Measurements from ENCODE around the gene MAGI1. TPM values are rescaled to one million over a fixed set of nuclear protein-coding genes. Genes with fewer than 3 reads are reported as not detected.

Gene MAGI1
- total and polyA plus RNA-seq, 2 donors (not counting 1 experiment from before 2014, with no cell fraction given) = 0.10 to 0.22 TPM

DNA sequence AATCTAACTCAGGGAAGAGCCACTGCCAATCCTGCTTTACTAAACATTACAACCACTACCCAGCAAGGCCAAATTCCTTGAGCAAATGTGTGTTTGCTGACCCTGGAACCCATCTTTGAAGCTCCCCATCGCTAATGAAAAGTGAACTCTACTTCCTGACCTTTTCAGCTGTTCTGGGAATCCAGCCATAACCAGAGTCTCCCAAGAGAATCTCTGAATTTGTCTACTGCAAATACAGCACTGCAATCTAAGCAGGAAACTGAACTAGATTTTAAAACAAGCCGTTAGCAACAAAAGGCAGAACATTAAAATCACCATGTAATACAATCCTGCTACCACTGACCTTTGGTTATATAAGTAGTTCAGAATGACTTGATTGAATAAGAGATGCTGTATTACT, 309.2 kb downstream of the MAGI1 start:
- CTCF ChIA-PET = no interaction called here
- no peak overlapping the region for H3K27ac Mint-ChIP-seq
- no peak for TF ChIP-seq EZH2 (IDR thresholded peaks at IDR 0.05; ENCODE audit: borderline replicate concordance, insufficient read depth, low read depth, low read length, poor library complexity, severe bottlenecking)
- TF ChIP-seq, protein P1, sequence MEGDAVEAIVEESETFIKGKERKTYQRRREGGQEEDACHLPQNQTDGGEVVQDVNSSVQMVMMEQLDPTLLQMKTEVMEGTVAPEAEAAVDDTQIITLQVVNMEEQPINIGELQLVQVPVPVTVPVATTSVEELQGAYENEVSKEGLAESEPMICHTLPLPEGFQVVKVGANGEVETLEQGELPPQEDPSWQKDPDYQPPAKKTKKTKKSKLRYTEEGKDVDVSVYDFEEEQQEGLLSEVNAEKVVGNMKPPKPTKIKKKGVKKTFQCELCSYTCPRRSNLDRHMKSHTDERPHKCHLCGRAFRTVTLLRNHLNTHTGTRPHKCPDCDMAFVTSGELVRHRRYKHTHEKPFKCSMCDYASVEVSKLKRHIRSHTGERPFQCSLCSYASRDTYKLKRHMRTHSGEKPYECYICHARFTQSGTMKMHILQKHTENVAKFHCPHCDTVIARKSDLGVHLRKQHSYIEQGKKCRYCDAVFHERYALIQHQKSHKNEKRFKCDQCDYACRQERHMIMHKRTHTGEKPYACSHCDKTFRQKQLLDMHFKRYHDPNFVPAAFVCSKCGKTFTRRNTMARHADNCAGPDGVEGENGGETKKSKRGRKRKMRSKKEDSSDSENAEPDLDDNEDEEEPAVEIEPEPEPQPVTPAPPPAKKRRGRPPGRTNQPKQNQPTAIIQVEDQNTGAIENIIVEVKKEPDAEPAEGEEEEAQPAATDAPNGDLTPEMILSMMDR (IDR thresholded peaks at IDR 0.05) = no peak
- H3K4me1 Mint-ChIP-seq = no peaks in the 10 kb centered on the region
- Histone ChIP-seq H4K20me1 (ENCODE audit: control insufficient read depth, insufficient read depth, low read length, poor library complexity, severe bottlenecking) (no peaks in the 10 kb centered on the region), H3K36me3 (replicated peaks in 1 of 2; ENCODE audit: control extremely low read depth in 1 of 2, control insufficient read depth in 1 of 2, extremely low read depth in 1 of 2, insufficient read depth in 2 of 2, low read length in 1 of 2) (no peaks in the 10 kb centered on the region), H3K4me2 (replicated peaks; ENCODE audit: low read depth, low read length, poor library complexity, severe bottlenecking) (no peak overlapping the region), H3K4me1 (ENCODE audit: control insufficient read depth in 2 of 2, insufficient read depth in 2 of 2, low read length in 2 of 2) (no peaks in the 10 kb centered on the region), H3K9me3 (ENCODE audit: control extremely low read depth in 1 of 3, control insufficient read depth in 2 of 3, insufficient read depth in 1 of 3, low read length in 2 of 3) (no peaks in the 10 kb centered on the region), H3K27me3 (replicated peaks in 1 of 4; ENCODE audit: control extremely low read depth in 1 of 4, control insufficient read depth in 3 of 4, insufficient read depth in 4 of 4, low read length in 3 of 4) (no peaks in the 10 kb centered on the region), H3K9ac (ENCODE audit: low read length) (no peak overlapping the region), H3K79me2 (ENCODE audit: control insufficient read depth, insufficient read depth, low read length) (no peaks in the 10 kb centered on the region), H2AFZ (ENCODE audit: insufficient read depth, low read depth, low read length, poor library complexity, severe bottlenecking) (no peak overlapping the region), H3K4me3 (ENCODE audit: control extremely low read depth in 1 of 5, extremely low read depth in 1 of 5, insufficient read depth in 1 of 5, low read depth in 2 of 5, low read length in 4 of 5) (no peak overlapping the region), H3K27ac (ENCODE audit: low read length in 2 of 2) (no peak overlapping the region)
- POLR2A ChIA-PET = no interaction called here
- no peaks in the 10 kb centered on the region for H3K27me3 Mint-ChIP-seq
- intact Hi-C loops (cut with micrococcal nuclease) = no loop called here
- WGBS (ENCODE audit: insufficient coverage) = 67% methylated on average over 1 of the region's 2 CpGs
- peaks cover under 1% of the 10 kb centered on the region for H3K9me3 Mint-ChIP-seq (ENCODE audit: insufficient read depth)
- no peak for DNase-seq
- no peak overlapping the region for H3K4me3 Mint-ChIP-seq
- ATAC-seq (ENCODE audit: low read depth) = no peak

GRCh38 chr3:65728138-65728537, 310.6 kb downstream of the MAGI1 start:
- no peak overlapping the region for H3K9ac ChIP-seq (ENCODE audit: low read length)
- Mint-ChIP-seq H3K27ac (no peak overlapping the region), H3K4me1 (no peaks in the 10 kb centered on the region), H3K4me3 (no peak overlapping the region), H3K27me3 (no peaks in the 10 kb centered on the region), H3K9me3 (ENCODE audit: insufficient read depth) (peaks cover 2% of the 10 kb centered on the region)
- intact Hi-C loops (cut with micrococcal nuclease) = no loop called here
- H3K27me3 ChIP-seq (replicated peaks in 1 of 4; ENCODE audit: control extremely low read depth in 1 of 4, control insufficient read depth in 3 of 4, insufficient read depth in 4 of 4, low read length in 3 of 4) = no peaks in the 10 kb centered on the region
- DNase-seq = no peak
- WGBS (ENCODE audit: insufficient coverage) = 47% methylated on average over 2 of the region's 2 CpGs
- H3K27ac ChIP-seq (ENCODE audit: low read length in 2 of 2) = no peak overlapping the region
- TF ChIP-seq, protein P1 (IDR thresholded peaks at IDR 0.05) = no peak
- no peak for TF ChIP-seq EZH2 (IDR thresholded peaks at IDR 0.05; ENCODE audit: borderline replicate concordance, insufficient read depth, low read depth, low read length, poor library complexity, severe bottlenecking)
- H3K4me3 ChIP-seq (ENCODE audit: control extremely low read depth in 1 of 5, extremely low read depth in 1 of 5, insufficient read depth in 1 of 5, low read depth in 2 of 5, low read length in 4 of 5) = no peak overlapping the region
- no peaks in the 10 kb centered on the region for H4K20me1 ChIP-seq (ENCODE audit: control insufficient read depth, insufficient read depth, low read length, poor library complexity, severe bottlenecking)
- ChIA-PET POLR2A (no interaction called here), CTCF (interaction anchor here (1.2 kb wide), 1 partner anchor 9 kb away, joined by 3 read pairs; no protein-coding TSS in a partner anchor)
- no peaks in the 10 kb centered on the region for H3K4me1 ChIP-seq (ENCODE audit: control insufficient read depth in 2 of 2, insufficient read depth in 2 of 2, low read length in 2 of 2)
- H3K79me2 ChIP-seq (ENCODE audit: control insufficient read depth, insufficient read depth, low read length) = no peaks in the 10 kb centered on the region
- H3K36me3 ChIP-seq (replicated peaks in 1 of 2; ENCODE audit: control extremely low read depth in 1 of 2, control insufficient read depth in 1 of 2, extremely low read depth in 1 of 2, insufficient read depth in 2 of 2, low read length in 1 of 2) = no peaks in the 10 kb centered on the region
- no peak overlapping the region for H2AFZ ChIP-seq (ENCODE audit: insufficient read depth, low read depth, low read length, poor library complexity, severe bottlenecking)
- no peak for ATAC-seq (ENCODE audit: low read depth)
- H3K9me3 ChIP-seq (ENCODE audit: control extremely low read depth in 1 of 3, control insufficient read depth in 2 of 3, insufficient read depth in 1 of 3, low read length in 2 of 3) = no peaks in the 10 kb centered on the region
- no peak overlapping the region for H3K4me2 ChIP-seq (replicated peaks; ENCODE audit: low read depth, low read length, poor library complexity, severe bottlenecking)
